Activated CD8-positive, alpha-beta memory T cell treated with anti-CD3 and anti-CD28 coated beads for 36 hours (primary cell): Measurements from ENCODE around the gene CAMSAP1. TPM values are rescaled to one million over a fixed set of nuclear protein-coding genes. Genes with fewer than 3 reads are reported as not detected.

Source experiments
- CTCF ChIA-PET: fragments of 350-600 bp; sonication (Branson Sonifier 250); formaldehyde crosslinking; loops from one replicate; lab custom pipeline; 2021; ENCODE audit warnings: antibody characterized with exemption; lab: Charles Lee
- POLR2A ChIA-PET: fragments of 350-600 bp; sonication (Branson Sonifier 250); formaldehyde crosslinking; loops from one replicate; lab custom pipeline; 2021; ENCODE audit warnings: antibody characterized with exemption; lab: Charles Lee
- total RNA-seq, 2 experiments: library from RNA; stranded (reverse); gene quantifications; one replicate each; pipeline ENCODE4 v1.2.3, GENCODE V29; 2021

The CAMSAP1 gene
- total RNA-seq, 2 experiments from 2014 or later: 28.1 to 32.1 TPM

GRCh38 chr9:135761150-135761844 is 146.0 kb downstream of the CAMSAP1 start:
- ChIA-PET CTCF (no interaction called here), POLR2A (no interaction called here)

- CTCF ChIA-PET: no interaction called here
These were observed 146.9 kb downstream of the CAMSAP1 start for GRCh38 chr9:135760465-135760864.

GRCh38 chr9:135759676-135760300 is 147.6 kb downstream of the CAMSAP1 start:
- CTCF ChIA-PET: no interaction called here
- POLR2A ChIA-PET: no interaction called here

More at GRCh38 chr9:135760465-135760864, 146.9 kb downstream of the CAMSAP1 start:
- POLR2A ChIA-PET: no interaction called here

GRCh38 chr9:135758870-135759269 is 148.5 kb downstream of the CAMSAP1 start:
- ChIA-PET POLR2A (no interaction called here), CTCF (no interaction called here)

Other genes starting within 250 kb of the CAMSAP1 start
- gene LCN9, start 244.2 kb downstream of the CAMSAP1 start, total RNA-seq: not detected
- gene SOHLH1, start 208.1 kb downstream of the CAMSAP1 start, total RNA-seq: not detected
- gene KCNT1, start 205.4 kb downstream of the CAMSAP1 start, total RNA-seq: not detected
- gene UBAC1, start 53.8 kb upstream of the CAMSAP1 start, total RNA-seq: 10 to 100 TPM; 33.5 to 34.3 TPM
- gene NACC2, start 187.7 kb upstream of the CAMSAP1 start, total RNA-seq: 1 to 10 TPM; 8.4 to 8.5 TPM
- 10 to 100 TPM; 40.6 to 41.7 TPM for gene TMEM250, start 211.3 kb upstream of the CAMSAP1 start, total RNA-seq